KMS-11 (cell line): ENCODE data around the gene ARL5A.
"Not testable (repeated sequence)": the region's sequence is repeated elsewhere in the genome, so short reads cannot be mapped to it uniquely, and the experiment has no call there.

Experiments
- H2AFZ ChIP-seq: fragments of 200-600 bp; sonication (generic); 2 replicates; pipeline ENCODE4 v1.6.1; 2016; ENCODE audit warnings: antibody characterized with exemption, mixed run types, low read depth
- H3K27ac ChIP-seq: fragments of 200-600 bp; sonication (generic); 2 replicates; pipeline ENCODE4 v1.6.1; 2016; ENCODE audit warnings: mild to moderate bottlenecking, mixed run types
- H3K27me3 ChIP-seq: fragments of 200-600 bp; sonication (generic); 2 replicates; pipeline ENCODE4 v1.6.1; 2017; ENCODE audit warnings: mild to moderate bottlenecking, low read depth, mixed run types, moderate library complexity; ENCODE audit not compliant: insufficient read depth
- H3K36me3 ChIP-seq: fragments of 200-600 bp; sonication (generic); 2 replicates; pipeline ENCODE4 v1.6.1; 2017; ENCODE audit warnings: mild to moderate bottlenecking, mixed run types; ENCODE audit not compliant: insufficient read depth
- H3K4me1 ChIP-seq: fragments of 200-600 bp; sonication (generic); 2 replicates; pipeline ENCODE4 v1.6.1; 2016; ENCODE audit warnings: mild to moderate bottlenecking, low read depth, mixed run types; ENCODE audit not compliant: poor library complexity, severe bottlenecking
- H3K4me2 ChIP-seq: fragments of 200-600 bp; sonication (generic); 2 replicates; pipeline ENCODE4 v1.7.0; 2016; ENCODE audit warnings: mild to moderate bottlenecking, mixed run types
- H3K4me3 ChIP-seq: fragments of 200-600 bp; sonication (generic); IDR thresholded peaks from 2 replicates; pipeline ENCODE4 v1.6.1; 2017; ENCODE audit warnings: low read depth, low read length, mixed read lengths; ENCODE audit not compliant: insufficient read depth
- H3K79me2 ChIP-seq: fragments of 200-600 bp; sonication (generic); 2 replicates; pipeline ENCODE4 v1.6.1; 2016; ENCODE audit warnings: low read depth, mixed run types; ENCODE audit not compliant: insufficient read depth
- H3K9ac ChIP-seq: fragments of 200-600 bp; sonication (generic); 2 replicates; pipeline ENCODE4 v1.6.1; 2016; ENCODE audit warnings: mild to moderate bottlenecking, mixed run types
- H4K20me1 ChIP-seq: fragments of 200-600 bp; sonication (generic); 2 replicates; pipeline ENCODE4 v1.6.1; 2016; ENCODE audit warnings: mild to moderate bottlenecking, mixed run types; ENCODE audit not compliant: insufficient read depth
- TF ChIP-seq, protein P1 (sequence below): fragments of 200-600 bp; sonication (generic); conservative IDR thresholded peaks from 2 replicates; pipeline ENCODE4 v1.6.1; 2017; ENCODE audit warnings: low read depth, mild to moderate bottlenecking, antibody characterized with exemption, low read length, moderate library complexity, mixed read lengths

The ARL5A gene

DNA sequence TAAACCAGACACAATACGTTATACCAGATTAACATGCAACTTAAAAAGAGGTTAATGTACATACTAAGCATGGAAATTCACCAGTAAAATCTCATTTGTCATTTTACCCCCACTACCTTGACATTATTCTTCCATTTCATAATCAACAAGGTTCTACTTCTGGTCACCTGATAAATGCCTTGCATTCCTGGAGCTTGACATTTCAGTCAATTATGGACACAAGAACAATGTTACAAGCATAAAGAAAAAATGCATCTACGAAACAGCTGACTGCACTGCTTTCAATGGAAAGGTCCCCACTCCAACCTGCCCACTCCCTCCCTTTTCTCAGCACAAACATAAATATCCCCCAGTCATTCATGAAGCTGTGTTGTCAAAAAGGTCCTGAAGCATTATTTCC is 31.4 kb downstream of the ARL5A start:
- H2AFZ ChIP-seq: no peak overlapping the region
- no peak overlapping the region for H3K9ac ChIP-seq
- H3K4me1 ChIP-seq: no peaks in the 10 kb centered on the region
- no peaks in the 10 kb centered on the region for H4K20me1 ChIP-seq
- H3K36me3 ChIP-seq: peaks cover 7% of the 10 kb centered on the region; the same call in 1 of the 2 replicates
- TF ChIP-seq, protein P1, sequence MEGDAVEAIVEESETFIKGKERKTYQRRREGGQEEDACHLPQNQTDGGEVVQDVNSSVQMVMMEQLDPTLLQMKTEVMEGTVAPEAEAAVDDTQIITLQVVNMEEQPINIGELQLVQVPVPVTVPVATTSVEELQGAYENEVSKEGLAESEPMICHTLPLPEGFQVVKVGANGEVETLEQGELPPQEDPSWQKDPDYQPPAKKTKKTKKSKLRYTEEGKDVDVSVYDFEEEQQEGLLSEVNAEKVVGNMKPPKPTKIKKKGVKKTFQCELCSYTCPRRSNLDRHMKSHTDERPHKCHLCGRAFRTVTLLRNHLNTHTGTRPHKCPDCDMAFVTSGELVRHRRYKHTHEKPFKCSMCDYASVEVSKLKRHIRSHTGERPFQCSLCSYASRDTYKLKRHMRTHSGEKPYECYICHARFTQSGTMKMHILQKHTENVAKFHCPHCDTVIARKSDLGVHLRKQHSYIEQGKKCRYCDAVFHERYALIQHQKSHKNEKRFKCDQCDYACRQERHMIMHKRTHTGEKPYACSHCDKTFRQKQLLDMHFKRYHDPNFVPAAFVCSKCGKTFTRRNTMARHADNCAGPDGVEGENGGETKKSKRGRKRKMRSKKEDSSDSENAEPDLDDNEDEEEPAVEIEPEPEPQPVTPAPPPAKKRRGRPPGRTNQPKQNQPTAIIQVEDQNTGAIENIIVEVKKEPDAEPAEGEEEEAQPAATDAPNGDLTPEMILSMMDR: no peak
- H3K4me3 ChIP-seq: no peak overlapping the region
- no peaks in the 10 kb centered on the region for H3K27me3 ChIP-seq
- H3K27ac ChIP-seq: no peak overlapping the region
- no peaks in the 10 kb centered on the region for H3K79me2 ChIP-seq
- H3K4me2 ChIP-seq: no peak overlapping the region

DNA sequence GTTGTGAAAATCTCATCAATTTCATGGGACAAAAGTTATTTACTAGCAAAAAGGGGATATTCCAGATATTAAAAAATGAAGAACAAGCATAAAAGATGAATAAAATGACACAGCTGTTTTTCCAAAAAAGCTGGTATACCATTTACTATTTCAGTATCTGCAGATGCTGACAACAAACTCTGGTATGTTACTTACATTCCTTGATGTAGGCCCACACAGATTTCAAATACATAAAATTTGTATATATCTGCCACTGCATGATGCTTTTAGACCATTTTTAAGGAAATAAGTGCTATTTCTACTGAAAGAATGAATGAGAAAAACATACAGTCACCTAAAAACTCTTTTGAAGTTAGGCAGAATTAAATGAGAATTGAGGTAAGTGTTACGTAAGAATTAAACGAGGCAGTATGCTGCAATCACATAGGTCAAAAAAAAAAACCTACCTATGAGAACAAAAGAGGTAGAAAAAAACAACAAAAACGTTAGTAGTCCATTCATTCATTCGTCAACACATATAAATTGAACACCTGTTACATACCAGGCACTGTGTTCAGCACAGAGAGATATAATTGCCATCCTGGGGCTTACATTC is 32.5 kb downstream of the ARL5A start:
- TF ChIP-seq, protein P1: no peak
- Histone ChIP-seq H4K20me1 (no peaks in the 10 kb centered on the region), H3K4me2 (no peak overlapping the region)

DNA sequence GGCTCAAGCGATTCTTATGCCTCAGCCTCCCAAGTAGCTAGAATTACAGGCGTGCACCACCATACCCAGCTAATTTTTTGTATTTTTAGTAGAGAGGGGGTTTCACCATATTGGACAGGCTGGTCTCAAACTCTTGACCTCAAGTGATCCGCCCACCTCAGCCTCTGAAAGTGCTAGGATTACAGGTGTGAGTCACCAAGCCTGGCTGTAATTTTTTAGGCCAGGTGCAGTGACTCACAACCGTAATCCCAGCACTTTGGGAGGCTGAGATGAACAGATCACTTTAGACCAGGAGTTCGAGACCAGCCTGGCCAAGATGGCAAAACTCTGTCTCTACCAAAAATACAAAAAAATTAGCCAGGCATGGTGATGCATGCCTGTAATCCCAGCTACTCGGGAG is 33.8 kb downstream of the ARL5A start:
- not testable (repeated sequence) for H3K27ac ChIP-seq, H3K4me2 ChIP-seq, H3K27me3 ChIP-seq, H3K79me2 ChIP-seq, H3K9ac ChIP-seq, H3K4me3 ChIP-seq, H2AFZ ChIP-seq, H3K4me1 ChIP-seq, H3K36me3 ChIP-seq, H4K20me1 ChIP-seq

More for the DNA sequence above, 32.5 kb downstream of the ARL5A start:
- Histone ChIP-seq H3K4me1 (no peaks in the 10 kb centered on the region), H2AFZ (no peak overlapping the region), H3K27me3 (no peaks in the 10 kb centered on the region), H3K9ac (no peak overlapping the region), H3K4me3 (no peak overlapping the region), H3K27ac (no peak overlapping the region), H3K36me3 (peaks cover 7% of the 10 kb centered on the region; the same call in 1 of the 2 replicates), H3K79me2 (no peaks in the 10 kb centered on the region)

DNA sequence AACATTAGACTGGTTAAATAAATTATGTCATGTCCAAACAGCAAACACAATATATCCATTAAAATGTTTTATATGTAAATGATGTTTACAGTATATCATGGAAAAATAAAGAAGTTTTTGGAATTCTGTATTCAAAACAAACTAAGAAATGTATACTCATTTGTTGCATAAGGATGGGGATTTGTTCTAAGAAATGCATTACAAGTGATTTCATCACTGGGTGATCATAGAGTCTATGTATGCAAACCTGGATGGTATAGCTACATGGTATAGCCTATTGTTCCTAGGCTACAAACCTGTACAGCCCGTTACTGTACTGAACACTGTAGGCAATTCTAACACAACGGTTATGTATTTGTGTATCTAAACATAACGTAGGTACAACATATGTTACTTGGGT is 35.1 kb downstream of the ARL5A start:
- Histone ChIP-seq H2AFZ (no peak overlapping the region), H3K9ac (no peak overlapping the region), H3K79me2 (no peaks in the 10 kb centered on the region), H3K36me3 (peaks cover 7% of the 10 kb centered on the region; the same call in 1 of the 2 replicates), H3K4me1 (no peaks in the 10 kb centered on the region), H4K20me1 (no peaks in the 10 kb centered on the region), H3K4me3 (no peak overlapping the region), H3K27me3 (no peaks in the 10 kb centered on the region), H3K4me2 (no peak overlapping the region), H3K27ac (no peak overlapping the region)
- TF ChIP-seq, protein P1: no peak

DNA sequence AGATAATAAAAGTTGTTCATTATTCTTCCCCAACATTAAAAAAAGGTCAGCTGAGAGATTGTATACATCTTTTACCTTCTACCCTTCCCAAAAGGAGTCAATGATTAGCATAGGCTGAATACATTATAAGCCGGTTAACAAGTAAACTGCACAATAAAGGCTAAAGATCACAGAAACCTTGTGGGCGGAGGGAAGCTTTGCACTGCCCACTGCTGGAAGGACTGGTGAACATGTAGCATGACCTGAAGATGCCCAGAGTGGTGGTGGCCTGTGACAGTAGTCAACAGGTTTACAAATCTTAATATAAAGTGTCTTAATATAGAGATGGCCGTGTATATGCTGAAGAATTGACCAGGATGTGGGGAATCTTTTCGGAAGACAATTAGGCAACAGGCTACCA is 35.6 kb downstream of the ARL5A start:
- H2AFZ ChIP-seq: no peak overlapping the region
- TF ChIP-seq, protein P1: no peak

More for the DNA sequence above, 35.6 kb downstream of the ARL5A start:
- H3K4me2 ChIP-seq: no peak overlapping the region
- no peaks in the 10 kb centered on the region for H4K20me1 ChIP-seq
- H3K27ac ChIP-seq: no peak overlapping the region
- H3K79me2 ChIP-seq: no peaks in the 10 kb centered on the region
- H3K4me1 ChIP-seq: peaks cover 2% of the 10 kb centered on the region
- no peak overlapping the region for H3K4me3 ChIP-seq
- peaks cover 7% of the 10 kb centered on the region; the same call in 1 of the 2 replicates for H3K36me3 ChIP-seq
- H3K27me3 ChIP-seq: no peaks in the 10 kb centered on the region
- H3K9ac ChIP-seq: no peak overlapping the region
